H1 (cell line): ENCODE results near the gene MSI2. TPM values are rescaled to one million over a fixed set of nuclear protein-coding genes. Genes with fewer than 3 reads are reported as not detected.

ENCODE experiments used
- MAX ChIP-seq: IDR thresholded peaks from 2 replicates; pipeline ENCODE4 v1.6.1; 2012; ENCODE audit warnings: inconsistent platforms
- RFX5 ChIP-seq: IDR thresholded peaks from 2 replicates; pipeline ENCODE4 v1.6.1; 2011; ENCODE audit warnings: low read depth, low read length, improper control_type of control experiment, borderline replicate concordance
- SAP30 ChIP-seq: fragments of 300-600 bp; sonication (generic); IDR thresholded peaks from 2 replicates; pipeline ENCODE4 v1.7.1; 2012; ENCODE audit warnings: low read length, moderate library complexity, mild to moderate bottlenecking, inconsistent platforms; ENCODE audit not compliant: insufficient read depth, insufficient replicate concordance
- TCF12 ChIP-seq: IDR thresholded peaks from 2 replicates; pipeline ENCODE4 v1.6.1; 2011; ENCODE audit warnings: low read depth, mild to moderate bottlenecking, low read length
- polyA plus RNA-seq, 7 experiments: library from polyadenylated mRNA; depleted of rRNA in 3 of 7; stranded (reverse) in 5 of 7; unstranded in 2 of 7; fragments of >200 nt in 5 of 7; fragments of 200-250 nt in 2 of 7; gene quantifications; 1 replicate in 5 of 7; 2 replicates in 1 of 7; 4 replicates in 1 of 7; pipeline versions ENCODE4 v1.2.1 to v1.2.3, GENCODE V29; 2011 to 2013; ENCODE audit warnings: missing spikeins in 2 of 7, mixed read lengths in 2 of 7
- total RNA-seq: library from RNA; stranded (reverse); fragmentation: NEBNext Ultra II Directional; extraction: Animal tissue kit (Norgen Biotek cat#: 25700); gene quantifications from 2 replicates; pipeline ENCODE4 v1.2.1, GENCODE V29; 2021

The MSI2 gene
- total and polyA plus RNA-seq, 2 of the 8 experiments (the other 6 are each of a cell fraction or from before 2014, with no cell fraction given), result 36.7 to 80.6 TPM

GRCh38 chr17:57337390-57337789 is 81.1 kb downstream of the MSI2 start (continued):
- TF ChIP-seq TCF12 (no peak), MAX (no peak), SAP30 (no peak), RFX5 (no peak)
